Epidermal melanocyte (primary cell): ENCODE results near the gene CES4A.
"Not testable (repeated sequence)": the region's sequence is repeated elsewhere in the genome, so short reads cannot be mapped to it uniquely, and the experiment has no call there.

Source experiments
- DNase-seq: peaks from one replicate; pipeline ENCODE4 v3.0.0; 2011; ENCODE audit warnings: low spot score; ENCODE audit not compliant: insufficient read length

CES4A gene

DNA sequence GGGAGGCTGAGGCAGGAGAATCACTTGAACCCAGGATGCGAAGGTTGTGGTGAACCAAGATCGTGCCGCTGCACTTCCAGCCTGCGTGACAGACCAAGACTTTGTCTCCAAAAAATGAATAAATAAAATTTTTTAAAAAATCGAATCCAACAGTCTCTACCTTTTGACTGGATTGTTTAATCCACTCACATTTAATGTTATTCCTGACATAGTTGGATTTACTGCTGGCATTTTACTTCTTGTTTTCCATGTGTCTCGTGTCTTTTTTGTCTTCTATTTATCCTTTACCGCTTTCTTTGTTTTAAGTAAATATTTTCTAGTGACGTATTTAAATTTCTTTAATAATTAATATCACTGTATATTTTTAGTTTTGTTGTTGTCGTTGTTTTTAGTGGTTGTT, 5.4 kb upstream of the CES4A start:
- no peak for DNase-seq

DNA sequence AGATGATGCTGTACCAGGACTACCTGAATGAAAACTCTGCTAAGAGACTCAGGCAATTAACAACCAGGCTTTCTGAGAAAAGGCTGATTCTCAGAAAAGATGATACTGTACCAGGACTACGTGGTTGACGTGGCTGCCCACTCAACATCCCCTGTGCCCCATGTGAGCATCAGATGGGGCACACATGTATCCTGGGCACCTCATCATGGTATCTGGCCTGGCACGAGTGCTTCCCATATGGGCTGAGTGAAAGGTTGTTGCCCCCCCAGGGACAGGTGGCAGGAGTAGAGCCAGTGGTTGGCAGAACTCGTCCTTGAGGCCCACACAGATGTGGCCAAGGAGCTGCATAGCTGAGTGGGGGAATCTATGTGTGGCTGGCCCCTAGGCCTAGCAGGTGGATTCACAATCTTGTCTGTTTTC, 3.5 kb upstream of the CES4A start:
- no peak for DNase-seq

DNA sequence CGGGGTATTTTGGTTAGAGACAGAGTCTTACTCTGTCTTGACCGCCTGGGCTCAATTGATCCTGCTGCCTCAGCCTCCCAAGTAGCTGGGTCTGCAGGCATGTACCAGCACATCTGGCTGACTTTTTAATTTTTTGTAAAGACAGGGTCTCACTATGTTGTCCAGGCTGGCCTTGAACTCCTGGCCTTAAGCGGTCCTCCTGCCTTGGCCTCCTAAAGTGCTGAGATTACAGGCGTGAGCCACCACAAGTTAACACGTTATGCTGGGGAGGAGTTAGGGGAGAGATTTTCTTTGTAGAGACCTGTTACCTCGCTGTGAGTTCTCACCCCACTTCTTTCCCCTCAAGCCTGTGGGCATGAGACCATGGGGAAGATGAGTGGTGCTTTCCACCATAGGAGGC, 1.8 kb upstream of the CES4A start:
- DNase-seq, result no peak

DNA sequence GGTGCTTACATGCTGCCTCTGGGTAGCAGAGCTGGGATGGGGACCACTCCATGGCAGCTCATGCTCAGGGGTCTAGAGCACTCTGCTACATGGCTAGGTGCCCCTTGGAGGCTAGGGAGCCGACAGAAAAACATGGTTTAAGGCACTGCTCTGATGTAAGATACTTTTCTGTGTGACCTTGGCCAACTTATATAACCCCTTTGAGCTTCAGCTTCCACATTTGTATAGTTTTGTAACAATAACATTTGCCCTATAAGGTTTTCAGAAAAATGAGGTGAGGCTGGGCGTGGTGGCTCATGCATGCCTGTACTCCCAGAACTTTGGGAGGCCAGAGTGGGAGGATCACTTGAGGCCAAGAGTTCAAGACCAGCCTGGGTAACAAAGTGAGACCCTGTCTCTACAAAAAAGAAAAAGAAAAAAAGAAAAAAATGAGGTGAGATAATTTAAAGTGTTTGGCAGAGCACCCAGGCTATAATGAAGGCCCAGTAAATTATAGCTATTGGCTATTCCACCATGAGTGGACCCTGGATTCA, 3.2 kb downstream of the CES4A start:
- no peak for DNase-seq

GRCh38 chr16:66993558-66993957, 5.2 kb downstream of the CES4A start:
- DNase-seq, result not testable (repeated sequence)

- DNase-seq, result no peak
Measured at GRCh38 chr16:66996324-66996982, 8.1 kb downstream of the CES4A start.

- no peak for DNase-seq
Measured at GRCh38 chr16:66996983-66997358, 8.6 kb downstream of the CES4A start.

DNA sequence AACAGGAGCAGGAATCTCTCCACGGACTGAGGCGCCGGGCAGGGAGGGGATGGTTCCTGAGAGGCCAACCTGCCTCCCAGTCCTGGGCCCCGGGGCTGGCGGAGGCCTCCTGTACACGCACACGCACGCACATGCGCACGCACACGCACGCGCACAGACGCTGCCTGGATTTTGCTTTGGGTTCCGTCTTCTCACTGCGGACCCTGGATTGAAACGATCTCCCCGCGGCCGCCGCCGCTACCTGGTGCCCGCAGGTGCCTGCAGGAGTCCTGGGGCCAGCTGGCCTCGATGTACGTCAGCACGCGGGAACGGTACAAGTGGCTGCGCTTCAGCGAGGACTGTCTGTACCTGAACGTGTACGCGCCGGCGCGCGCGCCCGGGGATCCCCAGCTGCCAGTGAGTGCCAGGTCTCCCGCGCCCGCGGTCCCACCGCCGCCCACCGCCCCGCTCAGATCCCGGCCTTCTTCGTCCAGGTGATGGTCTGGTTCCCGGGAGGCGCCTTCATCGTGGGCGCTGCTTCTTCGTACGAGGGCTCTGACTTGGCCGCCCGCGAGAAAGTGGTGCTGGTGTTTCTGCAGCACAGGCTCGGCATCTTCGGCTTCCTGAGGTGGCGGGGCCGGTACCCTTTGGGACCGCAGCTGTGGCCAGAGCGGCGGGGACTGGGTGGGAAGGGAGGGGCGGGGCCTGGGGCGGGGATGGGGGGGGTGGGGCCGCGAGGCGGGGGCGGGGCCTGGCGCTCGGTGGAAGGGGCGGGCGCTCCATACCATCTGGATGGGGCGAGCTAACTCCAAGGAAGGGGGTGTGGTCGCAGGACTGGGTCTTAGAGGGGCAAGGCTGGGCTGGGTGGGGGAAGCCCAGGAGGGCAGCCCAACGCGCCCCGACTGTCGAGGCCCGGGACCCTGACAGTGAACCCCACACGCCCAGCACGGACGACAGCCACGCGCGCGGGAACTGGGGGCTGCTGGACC, 12.3 kb downstream of the CES4A start:
- DNase-seq, result peak; percentile 44

- no peak for DNase-seq
Measured at GRCh38 chr16:67001726-67002125, 13.3 kb downstream of the CES4A start.

- DNase-seq, result no peak
Measured at GRCh38 chr16:67006930-67007658, 18.7 kb downstream of the CES4A start.

- no peak for DNase-seq
Measured at GRCh38 chr16:67009158-67009557, 20.8 kb downstream of the CES4A start.

DNA sequence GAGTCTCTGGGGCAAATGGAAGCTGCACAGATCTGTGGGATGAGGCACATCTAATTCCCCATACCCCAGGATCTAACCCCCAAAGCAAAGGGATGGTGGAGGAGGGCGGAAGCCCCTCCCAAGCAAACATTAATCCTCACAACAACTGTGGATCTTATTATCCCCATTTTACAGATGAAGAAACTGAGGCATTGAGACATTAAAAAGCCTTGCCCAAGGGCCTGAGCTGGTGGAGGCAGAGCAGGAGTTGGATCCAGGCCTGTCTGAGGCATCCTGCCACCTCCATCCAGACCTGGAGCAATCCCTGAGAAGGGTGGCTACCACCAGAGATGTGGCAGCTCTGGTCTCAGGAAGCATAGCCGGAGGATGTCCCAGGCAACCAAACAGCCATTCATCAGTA, 22.9 kb downstream of the CES4A start:
- DNase-seq, result no peak

GRCh38 chr16:67013233-67013822, 24.9 kb downstream of the CES4A start:
- no peak for DNase-seq

GRCh38 chr16:67013823-67014633, 25.6 kb downstream of the CES4A start:
- DNase-seq, result peak; percentile 49

GRCh38 chr16:67014634-67015312, 26.4 kb downstream of the CES4A start:
- no peak for DNase-seq

GRCh38 chr16:67015313-67015731, 26.9 kb downstream of the CES4A start:
- DNase-seq, result no peak

DNA sequence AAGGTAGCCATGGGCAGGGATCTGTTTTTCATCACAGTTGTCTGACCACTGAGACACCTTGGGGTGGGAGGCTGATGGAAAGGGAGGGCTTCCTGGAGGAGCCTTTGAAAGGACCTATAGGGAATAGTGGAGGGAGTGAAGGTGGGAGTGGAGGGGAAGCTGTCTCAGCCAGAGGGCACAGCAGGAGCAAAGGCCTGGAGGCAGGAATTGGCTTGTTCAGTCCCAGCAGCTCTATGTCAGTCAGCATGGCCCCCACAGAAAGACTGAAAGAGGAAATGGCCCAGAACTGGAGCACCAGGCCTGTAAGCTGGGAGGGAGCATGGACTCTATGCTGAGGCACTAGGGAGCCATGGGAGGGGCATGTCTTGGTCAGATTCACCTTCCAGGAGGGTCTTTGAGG, 27.8 kb downstream of the CES4A start:
- DNase-seq, result no peak

- DNase-seq, result no peak
Measured at GRCh38 chr16:67016681-67017420, 28.5 kb downstream of the CES4A start.

- DNase-seq, result no peak
Measured at GRCh38 chr16:67017421-67017750, 29.0 kb downstream of the CES4A start.
